ENCODE measurements around the gene CMSS1. TPM values are rescaled to one million over a fixed set of nuclear protein-coding genes. Genes with fewer than 3 reads are reported as not detected.
"Not testable (repeated sequence)": the region's sequence is repeated elsewhere in the genome, so short reads cannot be mapped to it uniquely, and the experiment has no call there.

The CMSS1 gene
- total RNA-seq, 2 donors from 2014 or later, result 18.5 to 27.6 TPM

DNA sequence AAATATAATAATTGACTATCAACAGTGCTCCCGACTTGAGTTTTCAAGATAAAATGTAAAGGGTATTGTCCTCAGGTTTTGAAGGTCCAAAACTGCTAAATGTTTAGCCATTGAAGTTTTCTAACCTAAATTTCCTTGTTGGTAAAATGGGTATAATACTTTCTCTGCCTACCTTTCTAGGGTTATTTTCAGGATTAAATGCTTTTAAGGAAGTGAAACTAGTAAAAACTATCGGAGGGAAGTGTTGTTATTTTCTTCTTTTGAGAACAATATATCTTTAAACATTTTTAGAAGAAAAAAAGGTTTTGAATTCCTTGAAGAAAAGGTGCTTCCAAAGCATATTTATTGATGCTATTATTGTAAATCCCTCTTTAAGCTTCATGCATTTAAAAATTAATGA, 229.3 kb downstream of the CMSS1 start:
- DNase-seq (ENCODE audit: low spot score), result no peak
- intact Hi-C loops (cut with DNase I), result loop anchor here in 1 of 2 donors (1.0 kb wide), 1 partner anchor 11 kb away; no protein-coding TSS in a partner anchor

DNA sequence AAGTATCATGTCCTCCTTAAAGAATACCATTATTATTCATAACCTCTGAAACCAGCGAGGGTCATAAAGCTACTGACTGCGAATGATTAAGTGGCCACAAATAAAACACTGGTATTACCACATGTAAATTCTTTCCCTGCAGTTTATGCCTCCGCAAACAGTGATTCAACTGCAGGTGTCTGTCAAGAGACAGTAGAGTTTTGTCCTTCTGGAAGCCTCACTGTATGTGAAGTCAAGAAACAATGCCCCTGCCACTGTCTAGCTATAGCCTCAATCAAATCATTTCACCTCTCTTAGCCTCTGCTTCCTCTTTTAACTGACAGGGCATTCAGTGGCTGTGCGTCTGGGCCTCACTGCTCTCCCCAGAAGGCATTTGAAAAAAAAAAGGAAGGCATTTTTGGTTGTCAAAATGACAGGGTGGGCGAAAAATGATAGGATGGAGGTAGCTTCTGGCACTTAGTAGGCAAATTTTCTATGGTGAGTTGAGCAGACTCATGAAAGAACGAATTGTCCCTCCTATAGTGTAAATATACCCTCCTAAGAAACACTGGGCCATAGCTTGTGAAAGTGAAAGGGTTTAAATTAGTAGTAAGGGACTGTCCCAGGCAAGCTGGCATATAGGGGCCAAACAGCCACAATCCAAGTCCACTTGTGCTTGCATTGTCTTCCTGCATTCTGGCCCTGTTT, 229.9 kb downstream of the CMSS1 start:
- intact Hi-C loops (cut with DNase I), result no loop called here
- DNase-seq (ENCODE audit: low spot score), result no peak

DNA sequence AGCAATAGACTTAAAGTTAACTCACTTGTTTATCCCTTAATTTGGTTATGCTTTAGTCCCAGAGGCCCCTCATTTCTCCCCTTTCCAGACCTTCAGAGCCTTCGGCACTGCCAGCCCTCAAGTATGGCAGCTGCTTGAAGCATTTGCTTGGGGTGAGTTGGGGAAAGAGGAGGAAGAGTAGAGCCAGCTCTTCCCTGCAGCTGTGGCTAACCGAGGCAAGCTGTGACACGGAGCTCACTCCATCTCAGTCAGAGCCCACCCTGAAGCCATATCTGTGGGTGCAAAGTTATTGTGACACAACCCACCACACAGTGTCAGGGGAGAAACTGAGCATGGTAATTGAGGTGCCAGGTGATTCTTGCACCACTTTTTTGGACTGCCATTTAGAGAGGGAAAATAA, 230.6 kb downstream of the CMSS1 start:
- intact Hi-C loops (cut with DNase I), result no loop called here
- DNase-seq (ENCODE audit: low spot score), result no peak

GRCh38 chr3:100051513-100051912, 233.9 kb downstream of the CMSS1 start:
- intact Hi-C loops (cut with DNase I); DNase-seq (ENCODE audit: low spot score): not testable (repeated sequence)

GRCh38 chr3:100053951-100054620, 236.4 kb downstream of the CMSS1 start:
- intact Hi-C loops (cut with DNase I), result no loop called here
- DNase-seq (ENCODE audit: low spot score), result no peak

DNA sequence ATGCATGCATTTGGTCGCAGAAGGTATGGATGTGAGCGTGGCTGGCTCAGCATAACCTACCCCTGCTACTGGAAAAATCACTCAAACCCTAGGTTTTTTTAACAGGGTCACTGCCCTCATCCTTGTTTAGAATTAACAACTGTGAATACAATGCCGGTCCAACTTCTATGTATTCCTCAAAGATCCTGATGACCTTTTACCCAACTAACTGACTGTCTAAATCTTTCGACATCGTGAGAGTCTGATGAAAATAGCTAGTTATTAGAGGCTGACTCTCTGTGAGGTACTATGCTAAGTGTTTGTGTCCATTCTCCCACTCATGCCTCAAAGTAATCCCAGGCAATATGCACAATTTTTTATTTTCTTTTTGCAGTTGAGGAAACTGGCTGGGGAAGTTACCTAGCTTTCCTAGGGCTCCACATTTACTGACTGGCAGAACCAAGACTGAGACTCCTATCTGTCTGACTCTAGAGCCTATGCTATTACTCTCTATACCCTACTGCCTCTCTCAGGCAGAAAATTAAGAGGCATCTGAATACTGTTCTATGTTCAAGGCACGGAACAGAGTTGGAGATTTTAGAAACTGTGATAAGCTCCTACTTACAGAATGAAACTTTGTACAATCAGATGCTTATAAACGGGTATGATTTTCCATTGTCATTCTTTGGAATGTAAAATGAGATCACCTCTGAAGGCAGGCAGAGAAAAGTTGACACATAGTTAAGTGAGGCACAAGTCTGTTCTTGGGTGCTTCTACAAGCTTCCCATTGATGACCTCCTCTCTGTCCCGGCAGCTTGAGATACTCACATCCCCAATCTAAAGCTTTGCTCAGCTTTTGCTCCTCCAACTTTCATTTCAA, 240.3 kb downstream of the CMSS1 start:
- intact Hi-C loops (cut with DNase I), result loop anchor here in 1 of 2 donors (1.0 kb wide), 1 partner anchor 12 kb away; no protein-coding TSS in a partner anchor
- no peak for DNase-seq (ENCODE audit: low spot score)

- intact Hi-C loops (cut with DNase I), result no loop called here
- no peak for DNase-seq (ENCODE audit: low spot score)
Observed at GRCh38 chr3:100059472-100059871, 241.8 kb downstream of the CMSS1 start.

- intact Hi-C loops (cut with DNase I), result loop anchor here in 1 of 2 donors (10.0 kb wide), 1 partner anchor 194 kb away; no protein-coding TSS in a partner anchor
- DNase-seq (ENCODE audit: low spot score), result no peak
Observed at GRCh38 chr3:100060685-100061484, 243.2 kb downstream of the CMSS1 start.

DNA sequence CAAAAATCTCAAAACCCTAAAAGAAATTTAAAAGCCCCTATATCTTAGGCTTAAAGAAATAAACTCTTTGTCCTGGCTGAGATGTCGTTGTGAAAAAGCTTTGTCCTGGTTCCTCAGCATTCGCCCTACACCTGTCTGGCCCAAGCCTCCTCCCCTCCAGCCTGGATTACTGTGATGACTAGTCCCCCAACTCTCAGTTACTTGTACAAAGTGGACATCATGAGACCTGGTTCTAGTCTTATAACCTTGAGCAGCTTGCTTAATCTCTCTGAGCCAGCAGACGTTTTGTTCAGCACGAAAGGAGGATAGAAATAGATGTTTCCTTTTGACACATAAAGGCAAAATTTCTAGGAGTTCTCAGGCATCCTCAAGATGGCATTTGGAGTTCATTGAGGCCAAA, 245.0 kb downstream of the CMSS1 start:
- no peak for DNase-seq (ENCODE audit: low spot score)
- intact Hi-C loops (cut with DNase I), result loop anchor here in 1 of 2 donors (10.0 kb wide), 1 partner anchor 192 kb away; no protein-coding TSS in a partner anchor

- DNase-seq (ENCODE audit: low spot score), result no peak
- intact Hi-C loops (cut with DNase I), result loop anchor here in 1 of 2 donors (10.0 kb wide), 1 partner anchor 191 kb away; no protein-coding TSS in a partner anchor
Observed at GRCh38 chr3:100063929-100064461, 246.3 kb downstream of the CMSS1 start.

DNA sequence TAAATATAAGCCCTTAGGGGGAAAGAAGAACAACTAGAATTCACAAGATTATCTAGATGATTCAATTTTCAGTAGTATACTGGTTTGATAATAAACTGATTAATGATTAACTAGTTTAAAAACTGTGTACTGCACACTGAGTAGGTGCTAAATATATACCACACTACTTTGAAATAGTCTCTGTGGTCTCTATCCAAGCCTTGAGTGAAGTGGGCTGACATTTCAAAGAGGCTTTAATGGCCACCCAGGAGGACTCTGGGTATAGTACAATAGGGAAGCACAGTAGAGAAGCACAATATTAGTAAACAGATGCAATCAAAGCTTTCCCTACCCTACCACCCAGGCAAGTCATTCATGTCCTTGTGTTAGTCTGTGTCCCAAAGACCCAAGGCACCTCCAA, 249.9 kb downstream of the CMSS1 start:
- intact Hi-C loops (cut with DNase I), result loop anchor here (5.0 to 10.0 kb wide), 2 partner anchors 185 to 187 kb away; no protein-coding TSS in a partner anchor
- DNase-seq (ENCODE audit: low spot score), result no peak

DNA sequence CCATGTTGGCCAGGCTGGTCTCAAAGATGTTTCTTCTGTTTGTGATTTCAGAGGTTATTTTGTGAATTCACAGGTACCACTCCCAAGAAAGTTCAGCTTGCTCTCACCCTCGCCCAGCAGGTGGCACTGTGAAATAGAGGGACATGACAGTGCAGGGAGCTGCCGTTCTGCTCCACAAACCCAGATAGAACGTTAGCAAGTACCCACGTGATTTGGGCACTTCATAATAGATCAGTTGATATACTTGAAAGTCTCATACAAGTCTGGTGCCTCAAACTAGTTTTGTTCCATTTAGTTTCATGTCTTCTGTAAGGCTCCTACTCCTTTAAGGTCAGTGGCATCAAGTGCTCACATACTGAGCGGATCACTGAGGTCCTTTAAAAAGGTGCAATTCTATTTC, 251.2 kb downstream of the CMSS1 start:
- intact Hi-C loops (cut with DNase I), result loop anchor here (5.0 to 10.0 kb wide), 2 partner anchors 183 to 186 kb away; no protein-coding TSS in a partner anchor
- DNase-seq (ENCODE audit: low spot score), result peak; percentile 93

DNA sequence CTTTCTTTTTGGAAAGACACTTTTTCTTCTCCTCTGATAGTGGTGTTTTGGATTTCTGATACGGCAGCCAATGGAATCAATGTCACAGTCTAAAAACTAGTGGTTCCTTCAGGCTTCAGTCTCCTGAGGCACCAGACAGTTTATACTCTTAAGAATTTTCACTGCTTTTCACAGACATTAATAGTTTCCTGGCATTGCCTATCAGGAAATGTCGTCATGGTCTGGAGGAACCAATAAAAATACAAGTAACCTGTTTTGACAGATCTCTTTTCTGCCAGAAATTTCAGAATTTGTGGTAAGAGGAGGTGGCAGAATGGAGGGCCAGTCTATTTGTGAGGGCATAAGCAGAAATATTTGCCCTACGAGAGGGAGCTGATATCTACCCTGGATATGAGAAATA, 251.8 kb downstream of the CMSS1 start:
- no peak for DNase-seq (ENCODE audit: low spot score)
- intact Hi-C loops (cut with DNase I), result loop anchor here (5.0 to 10.0 kb wide), 2 partner anchors 183 to 185 kb away; no protein-coding TSS in a partner anchor

DNA sequence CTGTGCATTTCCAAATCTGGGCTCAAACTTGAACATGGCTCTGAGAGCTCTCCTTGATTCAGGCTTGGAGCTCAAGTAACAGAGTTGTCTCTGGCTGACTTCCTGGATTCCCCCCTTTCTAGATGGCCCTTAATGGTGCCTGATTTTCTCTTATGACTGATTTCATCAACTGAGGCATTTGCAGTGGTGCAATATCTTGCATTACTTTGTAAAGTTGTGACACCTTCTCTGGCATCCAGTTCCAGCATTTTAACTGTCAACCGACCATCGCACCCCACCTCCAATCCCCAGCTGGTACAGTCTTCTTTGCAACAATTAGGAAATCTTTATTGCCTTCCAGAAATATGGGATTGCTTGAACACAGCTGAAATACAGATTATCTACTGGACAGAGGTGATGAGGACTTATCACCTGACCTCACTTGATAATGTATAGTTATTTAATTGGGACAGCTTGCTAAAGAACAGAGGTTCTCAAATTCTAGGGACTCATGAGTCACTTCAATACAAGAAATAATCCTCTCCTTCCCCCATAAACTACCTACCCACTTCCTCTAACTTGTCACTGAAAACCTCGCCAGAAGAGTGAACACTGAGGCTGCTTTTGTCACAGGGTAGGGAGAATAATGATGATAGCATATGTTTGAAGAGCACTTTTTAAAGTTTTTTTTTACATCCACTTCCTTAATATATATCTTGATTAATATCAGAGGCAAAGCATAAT, 254.8 kb downstream of the CMSS1 start:
- no peak for DNase-seq (ENCODE audit: low spot score)
- intact Hi-C loops (cut with DNase I), result loop anchor here in 1 of 2 donors (5.0 to 10.0 kb wide), 2 partner anchors 82 to 315 kb away; no protein-coding TSS in a partner anchor

DNA sequence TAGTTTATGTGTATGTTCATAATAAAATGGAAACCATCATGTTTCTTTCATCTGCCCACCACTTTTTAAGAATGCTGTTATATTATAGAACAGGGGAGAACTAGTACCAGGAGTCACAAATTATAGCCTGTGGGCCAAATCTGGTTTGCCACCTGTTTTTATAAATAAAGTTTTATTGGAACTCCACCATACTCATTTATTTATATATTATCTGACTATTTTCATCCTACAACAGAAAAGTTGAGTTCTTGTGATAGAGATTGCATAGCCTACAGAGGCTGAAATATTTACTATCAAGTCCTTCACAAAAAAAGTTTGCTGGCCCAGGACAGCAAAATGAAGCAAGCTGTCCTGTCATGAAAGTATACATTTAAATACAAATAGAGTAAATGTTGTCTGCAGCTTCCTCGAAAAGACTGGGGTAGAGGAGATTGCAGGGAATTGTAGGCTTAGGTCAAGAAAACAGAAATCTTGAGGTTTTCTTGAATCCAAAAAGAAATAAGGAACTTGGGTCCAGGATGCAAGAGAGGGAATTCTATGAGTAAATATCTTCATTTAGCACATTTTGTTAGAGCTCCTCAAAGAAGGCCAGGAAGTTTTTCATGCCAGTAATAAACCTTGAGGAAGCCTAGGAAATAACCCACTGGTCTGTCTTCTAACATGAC, 255.5 kb downstream of the CMSS1 start:
- no peak for DNase-seq (ENCODE audit: low spot score)
- intact Hi-C loops (cut with DNase I), result loop anchor here in 1 of 2 donors (5.0 to 10.0 kb wide), 2 partner anchors 82 to 316 kb away; no protein-coding TSS in a partner anchor

DNA sequence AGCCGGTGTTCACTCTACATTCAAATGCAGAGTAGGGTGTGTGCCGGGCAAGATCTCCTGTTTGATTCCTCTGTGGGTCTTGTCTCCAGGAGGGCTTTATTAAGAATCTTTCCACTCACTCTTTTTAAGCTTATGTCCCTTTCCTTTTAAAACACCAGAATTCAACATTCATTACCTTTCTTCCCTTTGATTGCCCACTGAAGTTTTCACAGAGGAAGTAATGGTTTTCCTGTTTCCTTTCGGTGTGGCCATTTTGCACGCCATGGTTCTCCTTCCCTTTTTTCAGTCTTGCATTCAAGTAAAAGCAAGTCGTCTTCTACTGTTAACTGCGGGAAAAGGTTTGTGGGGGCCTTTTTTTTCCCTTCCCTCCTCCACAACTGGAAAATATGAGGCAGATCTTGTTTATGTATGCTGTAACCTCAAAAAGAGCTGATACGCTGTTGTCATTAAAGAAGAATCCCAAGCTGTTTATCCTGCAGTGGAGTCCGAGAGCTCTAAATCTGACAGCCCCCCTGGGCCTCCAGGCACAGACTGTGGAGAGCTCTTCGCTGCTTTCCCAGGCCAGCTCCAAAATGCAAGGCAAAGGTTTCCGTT, 256.1 kb downstream of the CMSS1 start:
- DNase-seq (ENCODE audit: low spot score), result no peak
- intact Hi-C loops (cut with DNase I), result loop anchor here in 1 of 2 donors (5.0 to 10.0 kb wide), 2 partner anchors 81 to 317 kb away; no protein-coding TSS in a partner anchor

Measured in posterior vena cava (tissue), 2 donors.